Calu3 (cell line): ENCODE measurements around the gene ETFA. TPM values are rescaled to one million over a fixed set of nuclear protein-coding genes. Genes with fewer than 3 reads are reported as not detected.
A peak's percentile ranks its signal among the peaks of the same experiment; 100 is the strongest.
"Not testable (repeated sequence)": the region's sequence is repeated elsewhere in the genome, so short reads cannot be mapped to it uniquely, and the experiment has no call there.

ENCODE experiments used
- BruUV-seq: library from RNA; stranded (reverse); fragments of 400-500 nt; replicated peaks from 2 replicates; lab custom pipeline; 2021; lab: Mats Ljungman, UMichigan
- CTCF ChIA-PET: fragments of 300-600 bp; sonication (Branson Sonifier 250); formaldehyde crosslinking; loops from one replicate; lab custom pipeline; 2022; ENCODE audit warnings: antibody characterized with exemption; lab: Charles Lee
- DNase-seq: peaks from one replicate; pipeline ENCODE4 v3.0.0; 2022
- H3K27ac Mint-ChIP-seq: one replicate; pipeline ENCODE4 v1.8.0; 2022; ENCODE audit warnings: mixed read lengths; ENCODE audit not compliant: unreplicated experiment
- H3K27me3 Mint-ChIP-seq: one replicate; pipeline ENCODE4 v1.8.0; 2022; ENCODE audit warnings: mixed read lengths; ENCODE audit not compliant: unreplicated experiment
- H3K36me3 Mint-ChIP-seq: one replicate; pipeline ENCODE4 v1.8.0; 2022; ENCODE audit warnings: mild to moderate bottlenecking, moderate library complexity, mixed read lengths; ENCODE audit not compliant: insufficient read depth, unreplicated experiment
- H3K4me1 Mint-ChIP-seq: one replicate; pipeline ENCODE4 v1.8.0; 2022; ENCODE audit warnings: mild to moderate bottlenecking, low read depth, mixed read lengths; ENCODE audit not compliant: unreplicated experiment
- H3K4me3 Mint-ChIP-seq: one replicate; pipeline ENCODE4 v1.8.0; 2022; ENCODE audit warnings: mild to moderate bottlenecking, low read depth, moderate library complexity, mixed read lengths; ENCODE audit not compliant: unreplicated experiment
- H3K9me3 Mint-ChIP-seq: one replicate; pipeline ENCODE4 v1.8.0; 2022; ENCODE audit warnings: low read depth, mixed read lengths; ENCODE audit not compliant: unreplicated experiment
- CTCF ChIP-seq: fragments of 200-600 bp; IDR thresholded peaks from one replicate; pipeline ENCODE4 v1.8.0; 2022; ENCODE audit warnings: antibody characterized with exemption; ENCODE audit not compliant: unreplicated experiment
- intact Hi-C: fragments of 100-400 bp; cut with micrococcal nuclease; formaldehyde crosslinking; loops from one replicate; pipeline ENCODE4 v1.10.0; 2022; ENCODE audit not compliant: unreplicated experiment
- total RNA-seq: library from RNA; stranded (reverse); gene quantifications from 2 replicates; pipeline ENCODE4 v1.2.3, GENCODE V29; 2022

Gene ETFA
- total RNA-seq, 1 experiment from 2014 or later, result 230 TPM

- BruUV-seq, result no TSS peak
- Mint-ChIP-seq H3K27me3 (no peaks in the 10 kb centered on the region), H3K4me3 (peak overlapping the region; percentile 43), H3K9me3 (peaks cover 3% of the 10 kb centered on the region), H3K36me3 (peaks cover 35% of the 10 kb centered on the region), H3K27ac (peak overlapping the region; percentile 81), H3K4me1 (peaks cover 49% of the 10 kb centered on the region)
- DNase-seq, result no peak
- TF ChIP-seq CTCF, result no peak
- CTCF ChIA-PET, result interaction anchor here (3.2 kb wide), 1 partner anchor 11 kb away, joined by 12 read pairs; no protein-coding TSS in a partner anchor
- intact Hi-C loops, result no loop called here
Measured at GRCh38 chr15:76309601-76310330, 1.5 kb downstream of the ETFA start.

- no peaks in the 10 kb centered on the region for H3K36me3 Mint-ChIP-seq
- peaks cover 14% of the 10 kb centered on the region for H3K4me1 Mint-ChIP-seq
- H3K9me3 Mint-ChIP-seq, result no peaks in the 10 kb centered on the region
- no peak overlapping the region for H3K4me3 Mint-ChIP-seq
- CTCF ChIA-PET, result no interaction called here
- H3K27me3 Mint-ChIP-seq, result no peaks in the 10 kb centered on the region
- no TSS peak for BruUV-seq
- DNase-seq, result no peak
- TF ChIP-seq CTCF, result no peak
- intact Hi-C loops, result no loop called here
- H3K27ac Mint-ChIP-seq, result no peak overlapping the region
Measured at GRCh38 chr15:76303909-76304308, 7.4 kb downstream of the ETFA start.

GRCh38 chr15:76299786-76300185 lies 11.5 kb downstream of the ETFA start:
- intact Hi-C loops, result no loop called here
- CTCF ChIA-PET, result interaction anchor here (1.2 to 2.8 kb wide), 2 partner anchors 12 to 36 kb away, joined by 4 to 12 read pairs; partner anchors contain the start of genes ETFA and ISL2
- no peak for TF ChIP-seq CTCF
- no peak for DNase-seq
- H3K4me3 Mint-ChIP-seq, result no peak overlapping the region
- H3K36me3 Mint-ChIP-seq, result no peaks in the 10 kb centered on the region
- BruUV-seq, result no TSS peak
- no peaks in the 10 kb centered on the region for H3K9me3 Mint-ChIP-seq
- H3K4me1 Mint-ChIP-seq, result no peaks in the 10 kb centered on the region
- H3K27me3 Mint-ChIP-seq, result no peaks in the 10 kb centered on the region
- no peak overlapping the region for H3K27ac Mint-ChIP-seq

- Mint-ChIP-seq H3K4me3 (no peak overlapping the region), H3K27me3 (no peaks in the 10 kb centered on the region), H3K4me1 (no peaks in the 10 kb centered on the region), H3K9me3 (no peaks in the 10 kb centered on the region), H3K36me3 (no peaks in the 10 kb centered on the region), H3K27ac (no peak overlapping the region)
- CTCF ChIA-PET, result interaction anchor here (0.8 to 2.8 kb wide), 3 partner anchors 13 to 37 kb away, joined by 3 to 12 read pairs (median 3); partner anchors contain the start of genes ETFA and ISL2
- intact Hi-C loops, result no loop called here
- no TSS peak for BruUV-seq
- no peak for TF ChIP-seq CTCF
- DNase-seq, result no peak
Measured at GRCh38 chr15:76298986-76299385, 12.3 kb downstream of the ETFA start.

- CTCF ChIA-PET, result interaction anchor here (1.0 to 2.8 kb wide), 3 partner anchors 14 to 48 kb away, joined by 3 to 12 read pairs (median 3); partner anchors contain the start of genes ETFA and ISL2
Measured at GRCh38 chr15:76297951-76298350, 13.3 kb downstream of the ETFA start.

More at GRCh38 chr15:76297951-76298350, 13.3 kb downstream of the ETFA start:
- H3K36me3 Mint-ChIP-seq, DNase-seq, H3K27me3 Mint-ChIP-seq, H3K4me1 Mint-ChIP-seq, intact Hi-C loops, H3K9me3 Mint-ChIP-seq, H3K27ac Mint-ChIP-seq, BruUV-seq, H3K4me3 Mint-ChIP-seq: not testable (repeated sequence)
